ENCODE results near the gene KLF11.

DNA sequence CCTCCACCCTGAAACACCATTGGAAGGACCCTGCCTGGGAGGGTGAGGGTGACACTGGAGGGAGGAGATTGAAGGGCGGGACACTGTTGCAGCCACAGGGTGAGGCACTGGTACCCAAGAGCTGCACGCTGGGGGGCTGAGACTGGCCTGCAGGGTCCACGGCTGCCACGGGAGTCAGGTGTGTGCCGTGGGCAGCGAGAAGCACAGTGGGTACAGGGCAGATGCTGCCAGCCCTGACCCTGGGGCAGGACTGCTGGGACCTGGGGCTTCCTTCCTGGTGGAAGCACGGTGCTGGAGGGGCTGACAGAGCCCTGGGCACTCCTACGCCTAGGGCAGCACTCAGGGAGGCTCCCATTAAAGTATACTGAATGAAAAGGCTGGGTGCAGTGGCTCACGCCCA is 20.2 kb downstream of the KLF11 start:
- TF ChIP-seq TARDBP (IDR thresholded peaks at IDR 0.05) (no peak), ELF4 (IDR thresholded peaks at IDR 0.05) (no peak), L3MBTL2 (conservative IDR thresholded peaks at IDR 0.05) (no peak), HDGF (IDR thresholded peaks at IDR 0.05; ENCODE audit: borderline replicate concordance) (no peak)
- TF ChIP-seq, protein P1, sequence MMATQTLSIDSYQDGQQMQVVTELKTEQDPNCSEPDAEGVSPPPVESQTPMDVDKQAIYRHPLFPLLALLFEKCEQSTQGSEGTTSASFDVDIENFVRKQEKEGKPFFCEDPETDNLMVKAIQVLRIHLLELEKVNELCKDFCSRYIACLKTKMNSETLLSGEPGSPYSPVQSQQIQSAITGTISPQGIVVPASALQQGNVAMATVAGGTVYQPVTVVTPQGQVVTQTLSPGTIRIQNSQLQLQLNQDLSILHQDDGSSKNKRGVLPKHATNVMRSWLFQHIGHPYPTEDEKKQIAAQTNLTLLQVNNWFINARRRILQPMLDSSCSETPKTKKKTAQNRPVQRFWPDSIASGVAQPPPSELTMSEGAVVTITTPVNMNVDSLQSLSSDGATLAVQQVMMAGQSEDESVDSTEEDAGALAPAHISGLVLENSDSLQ (IDR thresholded peaks at IDR 0.05), result no peak

All from HEK293T (cell line).